HepG2 (cell line): ENCODE measurements around the gene ATE1. TPM values are rescaled to one million over a fixed set of nuclear protein-coding genes. Genes with fewer than 3 reads are reported as not detected.
A peak's percentile ranks its signal among the peaks of the same experiment; 100 is the strongest.

Experiments
- IKZF1 ChIP-seq: fragments of 450-650 bp; IDR thresholded peaks from 2 replicates; pipeline ENCODE4 v1.7.1; 2016
- NFKBIZ ChIP-seq: IDR thresholded peaks from 2 replicates; pipeline ENCODE4 v1.6.1; 2018; ENCODE audit warnings: missing genetic modification reagents, missing compliant biosample characterization
- PHF5A ChIP-seq: IDR thresholded peaks from one replicate; pipeline ENCODE4 v1.6.1; 2018; ENCODE audit warnings: low read depth, missing genetic modification reagents; ENCODE audit not compliant: unreplicated experiment
- SCMH1 ChIP-seq: sonication (generic); formaldehyde crosslinking; IDR thresholded peaks from 2 replicates; pipeline ENCODE4 v1.9.0; 2021; ENCODE audit warnings: missing genetic modification reagents, mild to moderate bottlenecking, borderline replicate concordance
- SETDB1 ChIP-seq: sonication (generic); formaldehyde crosslinking; IDR thresholded peaks from 2 replicates; pipeline ENCODE4 v1.5.1; 2020; ENCODE audit warnings: missing genetic modification reagents, mild to moderate bottlenecking, borderline replicate concordance
- SMAD3 ChIP-seq: sonication (generic); formaldehyde crosslinking; IDR thresholded peaks from 2 replicates; pipeline ENCODE4 v1.4.0; 2020; ENCODE audit warnings: missing genetic modification reagents
- SNAPC2 ChIP-seq: sonication (generic); formaldehyde crosslinking; IDR thresholded peaks from 2 replicates; pipeline ENCODE4 v1.8.1; 2022; ENCODE audit warnings: mild to moderate bottlenecking, missing genetic modification reagents
- SP4 ChIP-seq: sonication (generic); formaldehyde crosslinking; IDR thresholded peaks from 2 replicates; pipeline ENCODE4 v1.8.1; 2023; ENCODE audit warnings: mild to moderate bottlenecking, missing genetic modification reagents
- SRSF4 ChIP-seq: fragments of 200-400 bp; formaldehyde crosslinking; IDR thresholded peaks from one replicate; pipeline ENCODE4 v1.6.1; 2018; ENCODE audit warnings: mild to moderate bottlenecking, low read depth, low read length, moderate library complexity; ENCODE audit not compliant: poor library complexity, severe bottlenecking
- ZBTB4 ChIP-seq: sonication (generic); formaldehyde crosslinking; IDR thresholded peaks from 2 replicates; pipeline ENCODE4 v1.4.0; 2020; ENCODE audit warnings: missing genetic modification reagents, mild to moderate bottlenecking, borderline replicate concordance
- ZFP90 ChIP-seq: sonication (generic); formaldehyde crosslinking; IDR thresholded peaks from 2 replicates; pipeline ENCODE4 v1.8.0; 2022; ENCODE audit warnings: missing genetic modification reagents, mild to moderate bottlenecking, inconsistent platforms, borderline replicate concordance
- ZFP91 ChIP-seq: sonication (generic); formaldehyde crosslinking; IDR thresholded peaks from 2 replicates; pipeline ENCODE4 v1.9.0; 2022; ENCODE audit warnings: missing genetic modification reagents, mild to moderate bottlenecking, borderline replicate concordance
- ZNF205 ChIP-seq: IDR thresholded peaks from 2 replicates; pipeline ENCODE4 v1.6.1; 2018; ENCODE audit warnings: missing biosample characterization, missing genetic modification reagents
- ZNF556 ChIP-seq: sonication (generic); formaldehyde crosslinking; IDR thresholded peaks from 2 replicates; pipeline ENCODE4 v1.4.0; 2020; ENCODE audit warnings: mild to moderate bottlenecking, missing genetic modification reagents, borderline replicate concordance
- ZNF607 ChIP-seq: sonication (generic); formaldehyde crosslinking; IDR thresholded peaks from 2 replicates; pipeline ENCODE4 v1.5.1; 2020; ENCODE audit warnings: missing genetic modification reagents, mild to moderate bottlenecking, borderline replicate concordance
- polyA plus RNA-seq, 8 experiments: library from polyadenylated mRNA; depleted of rRNA in 3 of 8; stranded (reverse) in 7 of 8; unstranded in 1 of 8; fragments of >200 nt; fragmentation: Illumina TruSeq in 4 of 8; extraction: Trizol in 4 of 8; gene quantifications; 2 replicates each; pipeline versions ENCODE4 v1.2.1 to v1.2.3, GENCODE V29; 2011 to 2016; ENCODE audit warnings: low read depth in 4 of 8, missing spikeins in 1 of 8, mixed read lengths in 1 of 8; ENCODE audit not compliant: insufficient read depth in 1 of 8
- total RNA-seq, 5 experiments: library from RNA; depleted of rRNA; stranded (reverse); fragments of >200 nt; fragmentation: Illumina TruSeq; extraction: Trizol; gene quantifications; 2 replicates each; pipeline ENCODE4 v1.2.3, GENCODE V29; 2016; ENCODE audit warnings: low read depth in 1 of 5
- TF ChIP-seq, protein P1 (sequence below): sonication (generic); formaldehyde crosslinking; IDR thresholded peaks from one replicate; pipeline ENCODE4 v1.5.1; 2020; ENCODE audit warnings: mild to moderate bottlenecking, missing genetic modification reagents; ENCODE audit errors: not compliant biosample characterization

Gene ATE1
- total and polyA plus RNA-seq, 2 of the 13 experiments (the other 11 are each of a cell fraction or from before 2014, with no cell fraction given) = 17.5 to 42.2 TPM

- TF ChIP-seq PHF5A (CRISPR knock-in tag) = peak; percentile 93
- peak; percentile 55; the same call in 1 of the 2 replicates for TF ChIP-seq SMAD3 (CRISPR knock-in tag)
- TF ChIP-seq ZFP91 (CRISPR knock-in tag) = 0 out of 2 replicates have a peak, but pooled peaks have one; percentile 23
- no peak for TF ChIP-seq ZBTB4 (CRISPR knock-in tag)
- no peak for TF ChIP-seq SCMH1
- TF ChIP-seq SETDB1 (CRISPR knock-in tag) = no peak
- TF ChIP-seq ZNF205 (CRISPR knock-in tag) = 0 out of 2 replicates have a peak, but pooled peaks have one; percentile 45
- TF ChIP-seq, protein P1, sequence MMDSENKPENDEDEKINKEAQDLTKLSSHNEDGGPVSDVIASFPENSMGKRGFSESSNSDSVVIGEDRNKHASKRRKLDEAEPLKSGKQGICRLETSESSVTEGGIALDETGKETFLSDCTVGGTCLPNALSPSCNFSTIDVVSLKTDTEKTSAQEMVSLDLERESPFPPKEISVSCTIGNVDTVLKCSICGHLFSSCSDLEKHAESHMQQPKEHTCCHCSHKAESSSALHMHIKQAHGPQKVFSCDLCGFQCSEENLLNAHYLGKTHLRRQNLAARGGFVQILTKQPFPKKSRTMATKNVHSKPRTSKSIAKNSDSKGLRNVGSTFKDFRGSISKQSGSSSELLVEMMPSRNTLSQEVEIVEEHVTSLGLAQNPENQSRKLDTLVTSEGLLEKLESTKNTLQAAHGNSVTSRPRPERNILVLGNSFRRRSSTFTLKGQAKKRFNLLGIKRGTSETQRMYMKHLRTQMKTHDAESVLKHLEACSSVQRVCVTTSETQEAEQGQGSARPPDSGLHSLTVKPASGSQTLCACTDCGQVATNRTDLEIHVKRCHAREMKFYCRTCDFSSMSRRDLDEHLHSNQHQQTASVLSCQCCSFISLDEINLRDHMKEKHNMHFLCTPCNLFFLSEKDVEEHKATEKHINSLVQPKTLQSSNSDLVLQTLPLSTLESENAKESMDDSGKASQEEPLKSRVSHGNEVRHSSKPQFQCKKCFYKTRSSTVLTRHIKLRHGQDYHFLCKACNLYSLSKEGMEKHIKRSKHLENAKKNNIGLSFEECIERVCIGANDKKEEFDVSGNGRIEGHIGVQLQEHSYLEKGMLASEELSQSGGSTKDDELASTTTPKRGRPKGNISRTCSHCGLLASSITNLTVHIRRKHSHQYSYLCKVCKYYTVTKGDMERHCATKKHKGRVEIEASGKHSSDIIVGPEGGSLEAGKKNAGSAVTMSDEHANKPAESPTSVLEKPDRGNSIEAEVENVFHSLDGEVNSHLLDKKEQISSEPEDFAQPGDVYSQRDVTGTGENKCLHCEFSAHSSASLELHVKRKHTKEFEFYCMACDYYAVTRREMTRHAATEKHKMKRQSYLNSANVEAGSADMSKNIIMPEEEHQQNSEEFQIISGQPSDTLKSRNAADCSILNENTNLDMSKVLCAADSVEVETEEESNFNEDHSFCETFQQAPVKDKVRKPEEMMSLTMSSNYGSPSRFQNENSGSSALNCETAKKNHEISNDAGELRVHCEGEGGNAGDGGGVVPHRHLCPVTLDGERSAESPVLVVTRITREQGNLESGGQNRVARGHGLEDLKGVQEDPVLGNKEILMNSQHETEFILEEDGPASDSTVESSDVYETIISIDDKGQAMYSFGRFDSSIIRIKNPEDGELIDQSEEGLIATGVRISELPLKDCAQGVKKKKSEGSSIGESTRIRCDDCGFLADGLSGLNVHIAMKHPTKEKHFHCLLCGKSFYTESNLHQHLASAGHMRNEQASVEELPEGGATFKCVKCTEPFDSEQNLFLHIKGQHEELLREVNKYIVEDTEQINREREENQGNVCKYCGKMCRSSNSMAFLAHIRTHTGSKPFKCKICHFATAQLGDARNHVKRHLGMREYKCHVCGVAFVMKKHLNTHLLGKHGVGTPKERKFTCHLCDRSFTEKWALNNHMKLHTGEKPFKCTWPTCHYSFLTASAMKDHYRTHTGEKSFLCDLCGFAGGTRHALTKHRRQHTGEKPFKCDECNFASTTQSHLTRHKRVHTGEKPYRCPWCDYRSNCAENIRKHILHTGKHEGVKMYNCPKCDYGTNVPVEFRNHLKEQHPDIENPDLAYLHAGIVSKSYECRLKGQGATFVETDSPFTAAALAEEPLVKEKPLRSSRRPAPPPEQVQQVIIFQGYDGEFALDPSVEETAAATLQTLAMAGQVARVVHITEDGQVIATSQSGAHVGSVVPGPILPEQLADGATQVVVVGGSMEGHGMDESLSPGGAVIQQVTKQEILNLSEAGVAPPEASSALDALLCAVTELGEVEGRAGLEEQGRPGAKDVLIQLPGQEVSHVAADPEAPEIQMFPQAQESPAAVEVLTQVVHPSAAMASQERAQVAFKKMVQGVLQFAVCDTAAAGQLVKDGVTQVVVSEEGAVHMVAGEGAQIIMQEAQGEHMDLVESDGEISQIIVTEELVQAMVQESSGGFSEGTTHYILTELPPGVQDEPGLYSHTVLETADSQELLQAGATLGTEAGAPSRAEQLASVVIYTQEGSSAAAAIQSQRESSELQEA (CRISPR knock-in tag) = no peak
- TF ChIP-seq NFKBIZ (CRISPR knock-in tag) = peak; percentile 78; the same call in 1 of the 2 replicates
- TF ChIP-seq ZNF556 (CRISPR knock-in tag) = no peak; the same call in 1 of the 2 replicates
- TF ChIP-seq ZFP90 (CRISPR knock-in tag) = no peak
- TF ChIP-seq SRSF4 = no peak
- no peak for TF ChIP-seq SNAPC2 (CRISPR knock-in tag)
- TF ChIP-seq ZNF607 (CRISPR knock-in tag) = no peak
- no peak; the same call in 1 of the 2 replicates for TF ChIP-seq SP4 (CRISPR knock-in tag)
- no peak for TF ChIP-seq IKZF1
Measured at GRCh38 chr10:121854809-121855445, 72.9 kb downstream of the ATE1 start (continued).
